Sigmoid colon (tissue), 7 donors: ENCODE data around the gene IRF6. TPM values are rescaled to one million over a fixed set of nuclear protein-coding genes. Genes with fewer than 3 reads are reported as not detected.

ENCODE experiments used
- DNase-seq: peaks from one replicate; pipeline ENCODE4 v3.0.0-alpha.2; 2019
- H3K27ac ChIP-seq, 4 donors: fragments of 200-600 bp; sonication (generic); one replicate each; pipeline ENCODE4 v1.5.1; 2016 to 2019; ENCODE audit warnings: mild to moderate bottlenecking in 1 of 4
- H3K27me3 ChIP-seq, 3 donors: fragments of 200-600 bp; sonication (generic); one replicate each; pipeline ENCODE4 v1.5.1; 2019; ENCODE audit warnings: mild to moderate bottlenecking in 1 of 3
- H3K36me3 ChIP-seq, 4 donors: fragments of 200-600 bp; sonication (generic); one replicate each; pipeline ENCODE4 v1.5.1; 2016 to 2019
- H3K4me1 ChIP-seq, 4 donors: fragments of 200-600 bp; sonication (generic); one replicate each; pipeline ENCODE4 v1.5.1; 2017 to 2019
- H3K4me3 ChIP-seq, 4 donors: fragments of 200-600 bp; sonication (generic); one replicate each; pipeline ENCODE4 v1.5.1; 2017 to 2019; ENCODE audit warnings: mild to moderate bottlenecking in 2 of 4, moderate library complexity in 1 of 4
- H3K9me3 ChIP-seq, 4 donors: fragments of 200-600 bp in 3 of 4; sonication (generic) in 3 of 4; one replicate each; pipeline versions ENCODE4 v1.5.1 to v1.6.1; 2013 to 2019
- CTCF ChIP-seq, 4 experiments: fragments of 450-650 bp in 3 of 4; fragments of 200-600 bp in 1 of 4; IDR thresholded peaks; one replicate each; pipeline ENCODE4 v1.5.1; 2016 to 2019; ENCODE audit warnings: antibody characterized with exemption in 4 of 4, mild to moderate bottlenecking in 3 of 4, moderate library complexity in 2 of 4
- EP300 ChIP-seq, 4 donors: sonication (generic); formaldehyde crosslinking; IDR thresholded peaks; one replicate each; pipeline ENCODE4 v1.6.1; 2017; ENCODE audit warnings: antibody characterized with exemption in 4 of 4
- POLR2A ChIP-seq, 2 donors: fragments of 450-650 bp; IDR thresholded peaks; one replicate each; pipeline ENCODE4 v1.6.1; 2016; ENCODE audit warnings: antibody characterized with exemption in 2 of 2, mild to moderate bottlenecking in 2 of 2, moderate library complexity in 2 of 2
- POLR2AphosphoS5 ChIP-seq, 4 donors: sonication (generic); formaldehyde crosslinking; IDR thresholded peaks; one replicate each; pipeline ENCODE4 v1.6.1; 2017; ENCODE audit warnings: antibody characterized with exemption in 4 of 4
- WGBS, 2 donors: extraction: QIAGEN DNeasy Blood & Tissue Kit; methylation state at CpG; one replicate each; pipeline ENCODE4 v1.1.7; 2013; 5-methylcytosine and 5-hydroxymethylcytosine counted together
- intact Hi-C: fragments of 100-400 bp; cut with DNase I; formaldehyde crosslinking; loops from one replicate; pipeline ENCODE4 v1.15.1; 2023
- polyA plus RNA-seq, 3 donors: library from polyadenylated mRNA; stranded (reverse); fragments of 200-250 nt; gene quantifications; one replicate each; pipeline ENCODE4 v1.2.3, GENCODE V29; 2013
- total RNA-seq, 4 donors: library from RNA; depleted of rRNA; stranded (reverse); fragments of >200 nt; gene quantifications; one replicate each; pipeline ENCODE4 v1.1.0, GENCODE V29; 2016
- donor health status: healthy with polysubstance abuse.
- donor health status: Bipolar disorder and iron deficiency.
- donor health status: healthy.

Gene IRF6
- total and polyA plus RNA-seq, 7 donors = 0.28 to 58.5 (median 1.1) TPM

- no peak overlapping the region for H3K27ac ChIP-seq
- no peak for DNase-seq
- intact Hi-C loops = no loop called here
- H3K4me3 ChIP-seq = no peak overlapping the region
- no peaks in the 10 kb centered on the region for H3K27me3 ChIP-seq
- H3K9me3 ChIP-seq = no peaks in the 10 kb centered on the region
- peaks cover 0 to 12% (median 7%) of the 10 kb centered on the region in 4 donors for H3K4me1 ChIP-seq
- peaks cover 27 to 96% (median 33%) of the 10 kb centered on the region in 4 donors for H3K36me3 ChIP-seq
- 84% methylated on average over 6 of the region's 6 CpGs for WGBS, 2 donors
- TF ChIP-seq POLR2A (IDR thresholded peaks at IDR 0.05) (no peak), POLR2AphosphoS5 (IDR thresholded peaks at IDR 0.05) (no peak), EP300 (IDR thresholded peaks at IDR 0.05) (no peak), CTCF (IDR thresholded peaks at IDR 0.05) (no peak)
Observed at GRCh38 chr1:209844695-209845407, 38.9 kb upstream of the IRF6 start.

GRCh38 chr1:209840611-209841010 lies 34.7 kb upstream of the IRF6 start:
- Histone ChIP-seq H3K4me1 (peaks cover 0 to 26% (median 16%) of the 10 kb centered on the region in 4 donors), H3K27ac (peak overlapping the region; percentile 41 to 75 (median 60)), H3K4me3 (no peak overlapping the region), H3K27me3 (no peaks in the 10 kb centered on the region), H3K9me3 (no peaks in the 10 kb centered on the region), H3K36me3 (peaks cover 48 to 97% (median 56%) of the 10 kb centered on the region in 4 donors)
- TF ChIP-seq POLR2A (IDR thresholded peaks at IDR 0.05) (no peak), EP300 (IDR thresholded peaks at IDR 0.05) (no peak), CTCF (IDR thresholded peaks at IDR 0.05) (no peak), POLR2AphosphoS5 (IDR thresholded peaks at IDR 0.05) (no peak)
- intact Hi-C loops = no loop called here
- no peak for DNase-seq
- 95 to 97% methylated on average over 5 of the region's 5 CpGs for WGBS, 2 donors

GRCh38 chr1:209839875-209840546 lies 34.1 kb upstream of the IRF6 start:
- intact Hi-C loops = no loop called here
- peak in 3 of 4 donors; percentile 24 to 56 (median 42) for TF ChIP-seq EP300 (IDR thresholded peaks at IDR 0.05)
- no peak for TF ChIP-seq CTCF (IDR thresholded peaks at IDR 0.05)
- peak in 3 of 4 donors; percentile 2 to 41 (median 27) for TF ChIP-seq POLR2AphosphoS5 (IDR thresholded peaks at IDR 0.05)
- TF ChIP-seq POLR2A (IDR thresholded peaks at IDR 0.05) = no peak
- peaks cover 49 to 97% (median 56%) of the 10 kb centered on the region in 4 donors for H3K36me3 ChIP-seq
- no peak overlapping the region for H3K4me3 ChIP-seq
- 75% methylated on average over 5 of the region's 5 CpGs for WGBS, 2 donors
- H3K27me3 ChIP-seq = no peaks in the 10 kb centered on the region
- peaks cover 0 to 26% (median 16%) of the 10 kb centered on the region in 4 donors for H3K4me1 ChIP-seq
- H3K27ac ChIP-seq = peak overlapping the region; percentile 41 to 75 (median 60)
- DNase-seq = no peak
- H3K9me3 ChIP-seq = no peaks in the 10 kb centered on the region

- Histone ChIP-seq H3K27ac (peak overlapping the region in 2 of 4 donors; percentile 57 to 75), H3K9me3 (no peaks in the 10 kb centered on the region), H3K36me3 (peaks cover 42 to 98% (median 56%) of the 10 kb centered on the region in 4 donors), H3K4me1 (peaks cover 0 to 26% (median 16%) of the 10 kb centered on the region in 4 donors), H3K27me3 (no peaks in the 10 kb centered on the region), H3K4me3 (no peak overlapping the region)
- intact Hi-C loops = no loop called here
- no peak for DNase-seq
- TF ChIP-seq CTCF (IDR thresholded peaks at IDR 0.05) = no peak
- no peak for TF ChIP-seq POLR2AphosphoS5 (IDR thresholded peaks at IDR 0.05)
- no peak for TF ChIP-seq POLR2A (IDR thresholded peaks at IDR 0.05)
- TF ChIP-seq EP300 (IDR thresholded peaks at IDR 0.05) = no peak
- 77 to 93% methylated on average over 6 of the region's 6 CpGs for WGBS, 2 donors
Observed at GRCh38 chr1:209838537-209838936, 32.6 kb upstream of the IRF6 start.
